NCI-H2171 (cell line): ENCODE data around the gene PMVK.
A peak's percentile ranks its signal among the peaks of the same experiment; 100 is the strongest.
"Not testable (repeated sequence)": the region's sequence is repeated elsewhere in the genome, so short reads cannot be mapped to it uniquely, and the experiment has no call there.

ENCODE experiments used
- DNase-seq: peaks from one replicate; lab custom pipeline; 2025; lab: John Stamatoyannopoulos, UW

Gene PMVK

DNA sequence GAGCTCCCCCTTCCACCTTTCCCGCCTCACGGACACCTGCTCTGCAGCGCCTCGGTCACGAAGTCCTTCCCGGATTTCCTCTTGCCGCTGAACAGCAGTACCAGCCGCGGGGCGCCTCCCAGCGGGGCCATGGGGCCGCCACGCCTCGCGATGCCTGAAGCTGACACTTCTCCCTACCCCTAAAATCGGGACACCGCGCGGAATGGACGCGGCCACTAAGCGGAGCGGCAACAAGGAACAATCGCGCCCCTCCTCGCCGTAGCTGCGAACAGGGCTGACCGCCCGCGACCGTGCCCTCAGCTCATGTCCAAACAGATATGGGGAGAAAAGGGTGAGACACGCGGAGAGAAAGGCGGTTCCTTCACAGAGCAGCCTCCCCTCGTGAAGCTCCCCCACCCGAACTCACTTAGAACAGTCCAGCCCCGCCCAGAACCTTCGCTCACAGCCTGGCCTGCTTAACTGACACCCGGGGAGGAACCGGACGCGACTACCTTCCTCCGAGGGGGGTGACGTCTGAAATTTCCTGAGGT is at the start of gene PMVK:
Gene PMVK, minus strand, starts transcription at position 165 of the 530 bp plus-strand sequence. Its CDS starts 34 bp downstream, at position 131.
- peak; percentile 94 for DNase-seq

DNA sequence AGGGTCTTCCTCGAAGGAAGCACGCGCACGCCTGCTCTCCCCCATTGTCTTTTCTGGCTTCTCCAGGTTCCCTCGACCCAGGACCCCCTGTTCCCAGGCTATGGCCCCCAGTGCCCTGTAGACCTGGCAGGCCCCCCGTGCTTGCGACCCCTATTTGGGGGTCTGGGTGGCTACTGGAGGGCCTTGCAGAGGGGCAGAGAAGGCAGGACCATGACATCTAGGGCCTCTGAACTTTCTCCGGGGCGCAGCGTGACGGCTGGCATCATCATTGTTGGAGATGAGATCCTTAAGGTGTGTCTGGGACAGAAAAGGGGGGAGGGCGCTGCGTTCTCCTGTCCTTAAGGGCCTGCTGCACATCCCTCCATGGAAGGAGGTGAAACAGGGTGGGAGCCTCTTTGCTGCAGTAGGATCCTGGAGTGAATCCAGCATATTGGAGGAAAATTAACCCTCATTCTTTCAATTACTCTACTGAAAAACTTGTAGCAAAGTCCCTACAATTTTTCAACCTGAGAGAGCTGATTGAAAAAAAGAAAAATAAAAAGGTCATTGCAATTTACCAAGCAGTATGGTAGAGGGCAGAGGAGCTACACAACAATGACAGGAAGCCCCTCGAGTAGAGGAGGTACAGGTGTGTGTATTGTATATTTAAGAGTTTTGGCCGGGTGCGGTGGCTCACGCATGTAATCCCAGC is 47.4 kb upstream of the PMVK start:
- no peak for DNase-seq

DNA sequence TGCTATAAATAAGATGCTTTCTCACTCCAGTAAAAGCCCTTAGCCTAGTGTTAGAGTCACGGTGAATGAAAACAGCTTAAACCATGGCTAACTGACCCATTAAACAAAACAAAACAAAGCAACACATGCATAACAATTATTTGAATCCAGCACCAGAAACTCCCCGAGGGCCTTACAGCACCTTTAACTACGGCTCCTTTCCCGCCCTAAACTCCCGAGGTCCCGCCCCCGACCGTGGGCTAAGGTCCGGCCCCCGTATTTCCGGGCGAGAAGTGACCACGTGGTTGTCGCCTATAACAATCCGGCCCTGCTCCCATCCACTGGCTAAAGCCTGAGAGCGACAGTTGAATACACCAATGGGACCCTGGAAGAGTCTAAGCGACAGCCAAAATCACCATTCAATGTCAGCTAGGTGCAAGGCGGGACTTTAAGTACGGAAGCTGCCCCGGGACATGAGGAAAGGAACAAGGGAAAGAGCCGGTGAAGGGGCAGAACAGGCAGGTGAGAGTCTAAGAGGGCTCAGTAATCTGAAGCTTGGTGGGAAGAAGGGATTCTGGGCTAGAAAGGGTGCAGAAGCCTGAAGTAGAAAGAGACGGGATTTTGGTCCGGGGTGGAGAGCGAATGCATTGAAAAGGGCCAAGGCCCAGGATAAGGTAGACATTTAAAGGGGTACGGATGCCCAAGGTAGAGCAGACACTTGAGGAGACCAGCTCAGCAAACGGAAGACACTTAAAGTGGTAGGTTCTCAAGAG is 46.6 kb upstream of the PMVK start, which contains the start of gene FLAD1:
Gene FLAD1, plus strand, starts transcription at position 448 of the 752 bp plus-strand sequence. CDS start 351 bp downstream, outside the sequence.
- peak; percentile 99 for DNase-seq

DNA sequence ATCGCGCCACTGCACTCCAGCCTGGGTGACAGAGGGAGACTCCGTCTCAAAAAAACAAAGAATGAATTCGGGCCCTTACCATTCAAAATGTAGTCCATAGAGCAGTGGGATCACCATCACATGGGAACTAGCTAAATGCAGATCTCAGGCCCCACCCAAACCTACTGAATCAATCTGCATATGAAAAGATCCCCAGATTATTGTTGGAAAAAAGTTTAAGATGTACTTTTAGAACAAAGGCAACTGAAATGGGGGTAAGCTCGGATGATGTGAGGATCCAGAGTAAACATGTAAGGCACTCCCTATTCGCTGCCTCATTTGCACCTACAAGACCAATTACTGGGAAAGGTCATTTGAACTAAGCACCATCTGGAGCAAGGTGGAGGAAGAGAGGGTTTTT is 45.8 kb upstream of the PMVK start:
- no peak for DNase-seq

DNA sequence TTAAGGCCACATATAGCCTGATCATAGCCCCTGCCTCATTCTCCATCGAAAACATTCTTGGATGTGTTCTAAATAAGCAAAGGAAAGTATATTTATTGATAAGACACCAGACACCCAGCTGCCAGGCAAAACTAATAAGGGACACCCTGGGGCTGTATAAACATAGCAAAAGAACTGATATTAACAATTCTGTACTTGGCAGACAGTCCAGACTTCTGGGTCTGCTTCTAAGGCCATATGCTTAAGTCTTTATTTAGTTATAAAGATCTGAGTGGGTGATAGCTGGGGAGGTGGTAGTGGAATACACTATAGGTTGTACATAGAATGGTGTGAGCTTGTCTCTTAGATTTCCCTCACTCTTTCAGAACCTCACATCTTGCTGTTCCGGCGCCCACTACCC is 41.8 kb upstream of the PMVK start:
- DNase-seq: no peak

DNA sequence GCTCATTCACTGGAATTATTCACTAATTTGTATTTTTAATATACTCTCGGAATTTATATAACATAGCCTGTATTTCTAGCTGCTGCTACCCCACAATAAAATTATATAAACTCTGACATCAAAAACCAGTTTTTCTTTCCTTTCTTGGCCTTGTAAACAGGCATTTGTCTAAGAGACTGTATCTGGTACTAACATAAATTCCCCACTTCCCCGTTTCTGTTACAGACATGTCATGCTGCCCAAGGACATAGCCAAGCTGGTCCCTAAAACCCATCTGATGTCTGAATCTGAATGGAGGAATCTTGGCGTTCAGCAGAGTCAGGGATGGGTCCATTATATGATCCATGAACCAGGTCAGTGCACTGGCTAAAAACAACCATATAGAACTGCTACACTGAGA is 41.2 kb upstream of the PMVK start:
- not testable (repeated sequence) for DNase-seq

DNA sequence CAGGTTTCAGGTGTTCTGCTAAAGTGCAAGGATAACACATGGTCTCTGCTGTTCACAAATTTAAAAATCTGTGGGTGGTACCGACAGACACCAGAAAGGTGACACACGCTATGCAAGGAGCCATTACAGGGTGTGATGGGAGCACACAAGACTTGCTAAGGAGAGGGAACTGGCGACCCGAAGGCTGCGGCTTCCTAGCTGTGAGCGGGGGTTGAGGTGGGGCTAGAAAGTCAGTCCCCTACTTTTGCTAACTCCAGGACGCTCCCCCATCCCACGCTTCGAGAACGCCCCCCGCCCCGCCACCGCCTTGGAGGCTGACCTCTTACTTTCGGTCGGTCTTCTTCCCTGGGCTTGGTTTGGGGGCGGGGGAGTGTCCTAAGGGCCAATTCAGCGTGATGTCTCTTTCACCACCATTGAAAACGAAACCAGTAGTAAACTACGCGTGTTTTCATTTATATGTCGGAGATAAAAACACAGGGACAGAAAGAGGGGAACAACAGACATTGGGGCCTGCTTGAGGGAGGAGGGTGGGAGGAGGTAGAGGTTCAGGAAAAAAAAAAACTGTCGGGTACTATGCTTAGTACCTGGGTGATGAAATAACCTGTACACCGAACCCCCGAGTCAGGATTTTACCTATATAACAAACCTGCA is 39.0 kb upstream of the PMVK start:
- DNase-seq: no peak

DNA sequence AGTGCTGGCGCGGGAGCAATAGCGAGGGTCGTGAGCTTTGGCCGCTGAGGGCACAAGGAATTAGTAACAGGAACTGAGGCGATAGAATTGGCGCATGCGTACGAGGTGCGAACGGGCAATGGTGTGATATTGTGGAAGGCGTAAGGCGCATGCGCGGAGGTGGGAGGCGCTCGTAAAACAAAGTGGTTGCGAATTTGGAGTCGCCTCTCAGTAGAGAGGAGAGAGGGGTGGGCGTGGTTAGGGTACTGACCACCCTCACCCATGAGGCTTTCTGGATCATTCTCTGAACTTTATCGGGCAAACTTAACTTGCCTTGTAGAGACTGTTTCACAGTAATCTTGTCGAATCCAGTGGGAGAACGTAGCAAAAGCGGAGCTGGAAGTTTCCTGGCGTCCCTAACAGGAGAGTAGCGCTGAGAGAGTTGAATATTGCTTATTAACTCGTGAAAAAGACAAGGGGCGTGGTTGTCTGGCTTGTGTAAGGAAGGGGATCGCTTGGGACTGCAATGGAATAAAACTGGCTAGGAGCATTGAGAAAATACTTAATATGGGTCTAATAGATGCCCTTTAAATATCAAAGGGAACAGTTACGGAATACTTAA is 38.4 kb upstream of the PMVK start:
- peak; percentile 90 for DNase-seq

DNA sequence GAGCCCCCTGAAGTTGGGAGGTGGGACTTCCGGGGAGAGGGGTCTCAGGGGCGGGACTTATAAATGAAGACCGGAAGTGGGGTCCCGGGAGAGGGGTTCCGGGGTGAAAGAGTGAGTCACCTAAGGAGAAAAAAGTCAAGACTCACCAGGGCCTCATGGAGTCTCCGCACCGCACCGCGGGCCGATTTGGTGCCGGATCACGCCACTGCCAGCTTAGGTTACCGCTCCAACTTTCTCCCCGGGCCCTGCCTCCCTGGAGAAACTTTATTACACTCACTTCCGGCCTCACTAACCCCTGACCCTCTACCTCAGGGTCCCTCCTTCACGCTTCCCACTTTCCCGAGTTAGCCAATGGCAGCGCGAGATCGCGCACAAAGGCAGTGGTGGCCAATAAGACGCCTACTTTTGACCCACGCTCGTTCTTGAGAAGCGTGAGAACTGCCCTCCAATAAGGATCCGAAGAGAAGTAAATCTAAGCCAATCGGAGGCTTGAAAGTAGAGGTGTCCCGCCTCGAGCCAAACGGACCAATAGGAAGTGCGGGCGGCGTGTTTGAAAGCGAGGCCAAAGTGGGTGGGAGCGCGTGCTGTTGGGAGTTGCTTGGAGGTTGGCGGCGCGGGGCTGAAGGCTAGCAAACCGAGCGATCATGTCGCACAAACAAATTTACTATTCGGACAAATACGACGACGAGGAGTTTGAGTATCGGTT is 37.7 kb upstream of the PMVK start, which contains the start of gene CKS1B:
Gene CKS1B, plus strand, starts transcription at position 580 of the 706 bp plus-strand sequence. Its CDS starts 65 bp downstream, at position 645.
- DNase-seq: peak; percentile 98

DNA sequence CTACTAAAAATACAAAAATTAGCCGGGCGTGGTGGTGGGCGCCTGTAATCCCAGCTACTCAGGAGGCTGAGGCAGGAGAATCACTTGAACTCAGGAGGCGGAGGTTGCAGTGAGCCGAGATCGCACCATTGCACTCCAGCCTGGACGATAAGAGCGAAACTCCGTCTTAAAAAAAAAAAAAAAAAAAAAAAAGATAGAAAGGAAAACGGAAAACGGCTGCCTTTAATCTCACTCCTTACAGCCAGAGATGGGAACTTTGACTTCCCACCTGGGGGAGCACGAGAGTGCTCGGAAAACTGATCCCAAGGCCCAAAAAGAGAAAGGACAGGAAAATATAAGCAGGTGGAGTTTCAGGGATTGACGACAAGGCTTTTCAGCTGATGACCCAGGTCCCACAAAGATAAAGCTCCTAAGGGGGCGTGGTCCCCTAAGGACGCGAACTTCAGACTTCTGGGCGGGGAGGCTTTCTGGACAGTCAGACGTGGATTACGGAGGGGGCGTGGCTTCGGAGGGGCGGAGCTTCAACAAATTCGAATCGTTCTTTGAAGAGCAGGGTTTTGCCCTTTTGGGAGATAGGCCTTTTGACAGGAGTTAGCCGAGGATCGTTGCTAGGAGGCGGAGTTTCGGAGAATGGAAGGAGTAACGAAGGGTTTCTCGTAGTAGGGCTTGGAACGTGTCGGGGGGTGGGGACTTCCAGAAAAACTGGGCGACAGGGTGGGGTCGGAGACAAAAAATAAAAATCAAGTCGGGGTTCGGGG is 37.0 kb upstream of the PMVK start:
- peak; percentile 66 for DNase-seq

DNA sequence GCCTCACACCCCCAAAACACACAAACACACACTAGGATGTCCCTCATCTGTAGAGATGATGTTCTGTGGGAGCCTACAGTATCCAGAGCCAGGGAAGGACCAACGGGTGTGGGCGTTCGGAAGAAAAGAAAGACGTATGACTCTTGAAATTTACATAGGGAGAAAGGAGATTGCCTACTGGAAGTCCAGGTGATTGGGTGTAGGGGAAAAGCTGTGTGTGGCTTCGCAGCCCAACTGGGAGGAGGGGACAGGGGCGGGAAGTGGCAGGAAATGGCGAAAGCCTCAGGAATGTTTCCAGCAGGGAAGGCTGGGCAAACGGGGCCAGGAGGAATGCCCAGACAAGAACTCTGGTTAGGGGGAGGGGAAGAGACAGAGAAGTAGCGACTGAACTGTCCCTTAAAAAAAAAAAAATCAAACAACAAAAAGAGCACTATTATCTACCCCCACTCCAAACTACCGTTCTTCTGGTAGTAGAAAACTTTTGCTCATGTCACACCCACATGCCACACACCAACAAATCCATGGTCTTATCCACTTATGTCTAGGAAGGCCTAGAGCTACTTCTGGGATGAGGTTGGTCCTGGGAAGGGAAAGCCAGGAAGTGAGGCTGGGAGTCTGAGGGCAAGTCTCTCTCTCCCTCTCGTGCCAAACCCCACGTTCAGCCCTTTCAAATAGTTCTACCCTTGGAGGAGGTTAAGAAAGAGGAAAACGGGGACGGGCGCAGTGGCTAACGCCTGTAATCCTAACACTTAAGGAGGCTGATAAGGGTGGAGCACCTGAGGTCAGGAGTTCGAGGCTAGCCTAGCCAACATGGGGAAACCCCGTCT is 36.2 kb upstream of the PMVK start:
- DNase-seq: no peak

DNA sequence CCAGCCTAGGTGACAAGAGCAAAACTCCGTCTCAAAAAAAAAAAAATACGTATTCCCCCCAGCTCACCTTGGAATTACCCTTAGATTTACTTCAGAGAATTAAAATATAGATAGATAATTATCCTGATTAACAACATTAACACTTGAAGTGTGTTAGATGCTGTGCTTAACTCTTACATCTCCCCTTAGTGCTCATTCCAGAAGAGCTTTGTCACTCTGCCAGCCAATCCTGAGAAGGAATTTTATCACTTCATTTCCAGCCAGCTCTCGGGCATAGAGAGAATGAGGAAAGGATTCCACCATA is 35.6 kb upstream of the PMVK start:
- no peak for DNase-seq

DNA sequence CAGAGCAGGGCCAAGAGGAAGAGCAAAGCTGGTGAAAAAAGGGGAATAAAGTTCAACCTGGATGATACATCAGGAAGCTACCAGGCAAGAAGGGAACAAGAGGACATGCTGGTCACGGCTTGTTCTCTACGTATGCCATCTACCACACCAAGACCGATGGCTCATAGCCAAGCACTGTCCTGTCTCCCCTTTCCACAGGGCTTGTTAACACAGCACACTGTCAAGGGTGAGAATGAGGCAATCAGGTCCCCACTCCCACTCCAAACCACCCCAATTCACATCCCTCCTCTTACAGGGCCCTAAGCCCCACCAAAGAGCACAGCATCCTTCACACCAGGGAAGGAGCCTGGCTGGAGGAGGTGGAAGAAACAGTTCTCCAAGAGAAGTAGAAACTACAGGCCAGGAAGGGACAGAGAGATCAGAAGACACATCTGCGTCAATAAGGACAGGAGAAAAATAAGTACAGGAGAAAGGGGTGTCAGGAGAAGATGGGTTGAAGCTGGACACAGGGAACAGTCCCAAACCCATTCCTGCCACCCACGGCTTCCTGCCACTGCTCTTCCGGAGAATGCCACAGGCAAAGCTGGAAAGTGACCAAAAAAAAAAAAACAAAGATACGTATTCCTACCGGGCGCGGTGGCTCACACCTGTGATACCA is 35.0 kb upstream of the PMVK start:
- DNase-seq: no peak

DNA sequence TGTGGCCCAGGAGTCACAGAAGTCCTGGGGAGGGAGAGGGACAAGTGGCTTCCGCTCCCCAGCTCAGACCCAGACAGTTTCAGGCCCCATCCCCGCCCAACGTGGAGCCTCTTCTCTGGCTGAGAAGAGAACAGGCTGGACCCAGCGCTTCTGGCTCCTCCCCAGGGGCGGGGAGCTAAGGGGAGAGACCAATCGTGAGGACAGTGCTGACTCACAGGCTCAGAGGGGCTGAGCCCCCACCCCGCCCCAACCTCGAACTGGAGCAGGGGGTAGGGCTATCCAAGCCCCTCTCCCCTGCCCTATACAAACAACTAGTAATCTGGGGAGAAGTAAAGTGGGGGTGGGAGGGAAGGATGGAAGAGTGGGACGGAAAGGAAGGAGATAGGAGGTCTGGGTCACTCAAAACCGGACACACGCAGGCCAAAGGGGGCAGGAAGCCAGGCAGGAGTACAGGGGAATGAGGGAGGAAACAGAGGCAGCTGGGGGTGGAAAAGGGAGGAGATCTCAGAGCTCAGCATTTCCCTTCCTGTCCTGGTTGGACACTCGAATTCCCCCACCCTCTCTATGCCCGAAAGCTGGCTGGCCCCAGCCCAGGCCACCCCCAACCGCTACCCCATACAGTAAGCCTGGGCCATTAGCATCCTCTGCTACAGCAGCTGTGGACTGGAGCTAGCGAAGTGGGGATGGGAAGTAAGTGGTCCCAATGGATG is 34.3 kb upstream of the PMVK start, which contains the start of gene SHC1:
Gene SHC1, minus strand, starts transcription at position 117 of the 710 bp plus-strand sequence. CDS start 221 bp downstream, outside the sequence.
- no peak for DNase-seq

DNA sequence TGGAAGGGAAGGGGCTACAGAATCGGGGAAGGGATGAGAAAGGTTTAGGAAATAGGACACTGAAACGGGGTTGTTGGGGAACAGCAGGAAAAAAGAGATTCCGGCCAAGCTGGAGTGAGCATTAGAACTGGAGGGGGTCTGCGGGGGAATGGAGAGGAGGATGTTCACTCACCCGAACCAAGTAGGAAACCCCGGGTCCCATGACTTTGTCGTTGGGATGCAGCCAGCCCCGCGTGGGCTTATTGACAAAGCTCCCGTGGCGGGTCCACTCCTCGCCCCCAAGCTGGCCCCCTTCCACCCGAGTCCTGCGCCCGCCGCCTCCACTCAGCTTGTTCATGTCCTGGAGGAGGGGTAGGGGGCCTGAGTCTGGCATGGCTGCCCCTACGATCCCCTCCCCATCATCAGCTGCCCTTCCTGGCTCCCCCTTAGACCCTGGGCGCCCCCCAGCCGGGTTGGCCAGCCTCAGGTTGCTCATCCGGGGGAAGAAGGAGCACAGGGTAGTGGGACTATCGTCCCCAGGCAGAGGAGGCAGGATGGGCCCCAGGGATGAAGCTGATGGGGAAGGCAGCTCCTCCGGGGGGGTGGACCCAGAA is 33.4 kb upstream of the PMVK start:
- DNase-seq: no peak

DNA sequence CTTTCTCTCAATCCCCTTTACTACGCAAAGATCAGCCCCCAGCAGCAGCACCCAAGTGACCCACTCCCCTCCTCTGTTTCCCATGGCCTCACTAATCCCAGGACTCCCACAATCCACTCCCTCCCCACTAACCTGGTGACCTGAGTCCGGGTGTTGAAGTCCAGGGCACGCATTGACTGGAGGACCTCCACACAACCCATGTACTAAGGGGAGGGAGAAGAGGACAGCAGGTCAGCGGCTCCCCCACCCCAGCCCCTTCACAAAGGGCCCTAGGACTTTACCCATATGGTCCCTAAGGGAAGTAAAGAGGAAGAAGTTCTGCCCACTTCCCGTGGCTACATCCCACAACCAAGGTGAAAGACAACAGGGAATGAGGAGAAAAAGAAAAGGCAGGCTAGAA is 32.7 kb upstream of the PMVK start:
- DNase-seq: no peak

DNA sequence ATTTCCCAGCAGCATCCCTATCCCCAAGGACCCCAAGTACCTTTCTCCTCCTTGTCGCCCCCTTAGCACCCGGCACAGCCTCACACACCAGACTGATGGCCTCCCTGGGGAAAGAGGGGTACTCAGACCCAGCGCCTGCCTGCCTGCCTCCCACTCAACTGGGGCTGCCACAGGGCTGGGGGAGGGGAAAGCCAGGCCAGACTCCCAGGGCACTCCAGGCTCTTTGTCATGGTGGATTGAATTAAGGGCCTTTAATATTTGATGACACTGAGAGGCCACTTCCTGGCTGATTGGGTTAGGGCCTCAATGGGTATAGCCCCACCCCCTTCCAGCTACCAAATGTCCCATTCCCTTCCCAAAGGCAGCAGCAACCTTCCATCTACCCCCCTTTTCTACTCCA is 32.2 kb upstream of the PMVK start:
- no peak for DNase-seq

DNA sequence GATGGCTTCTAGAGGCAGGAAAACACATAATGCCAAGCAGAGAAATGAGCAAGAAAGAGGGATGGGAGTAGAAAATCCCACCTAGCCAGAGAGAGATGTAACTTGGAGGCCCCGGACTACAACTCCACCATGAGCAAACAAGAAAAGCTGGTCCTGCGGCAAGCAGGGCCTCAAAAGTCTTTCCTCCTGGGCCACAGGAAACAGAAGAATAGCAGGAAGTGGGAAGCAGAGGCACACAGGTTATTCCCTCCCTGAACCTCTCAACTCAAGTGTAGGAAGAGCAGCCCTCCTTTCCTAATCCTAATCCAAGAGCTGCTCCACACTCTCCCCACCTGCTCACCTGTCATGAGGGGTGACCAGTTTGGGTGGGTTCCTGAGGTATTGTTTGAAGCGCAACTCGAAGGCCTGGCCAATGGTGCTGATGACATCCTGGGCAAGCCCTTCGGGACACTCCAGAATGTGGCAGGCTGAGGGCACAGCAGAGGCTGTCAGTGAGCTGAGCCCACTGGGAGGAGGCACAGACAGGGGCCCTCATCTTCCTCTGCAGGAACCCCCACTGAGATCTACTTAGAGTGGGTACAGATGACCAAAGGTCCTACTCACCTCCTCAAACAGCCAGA is 30.9 kb upstream of the PMVK start:
- no peak for DNase-seq
